HT-29 (cell line): Measurements from ENCODE around the gene UPK3BL1. TPM values are rescaled to one million over a fixed set of nuclear protein-coding genes. Genes with fewer than 3 reads are reported as not detected.
A peak's percentile ranks its signal among the peaks of the same experiment; 100 is the strongest.
"Not testable (repeated sequence)": the region's sequence is repeated elsewhere in the genome, so short reads cannot be mapped to it uniquely, and the experiment has no call there.

Experiments
- DNase-seq: peaks from one replicate; pipeline ENCODE4 v3.0.0-alpha.2; 2015; ENCODE audit warnings: low spot score
- total RNA-seq: library from RNA; depleted of rRNA; stranded (reverse); fragments of >200 nt; shearing (Covaris generic); gene quantifications from 2 replicates; pipeline ENCODE4 v1.2.3, GENCODE V29; 2014; rRNA removed

The UPK3BL1 gene
- 39.8 and 44.1 TPM in 2 replicates for total RNA-seq

- DNase-seq, result not testable (repeated sequence)
Observed at GRCh38 chr7:102642691-102643090, at the start of gene UPK3BL1. TSS of gene UPK3BL1 (minus strand) at chr7:102642791. CDS start at chr7:102642741, 50 bp downstream.

GRCh38 chr7:102690602-102691001 lies 48.0 kb upstream of the UPK3BL1 start:
- DNase-seq, result not testable (repeated sequence)

GRCh38 chr7:102689436-102690282 lies 47.1 kb upstream of the UPK3BL1 start:
- DNase-seq, result not testable (repeated sequence)

- not testable (repeated sequence) for DNase-seq
Observed at GRCh38 chr7:102688299-102689036, 45.9 kb upstream of the UPK3BL1 start.

GRCh38 chr7:102682560-102682959 lies 40.0 kb upstream of the UPK3BL1 start:
- DNase-seq, result not testable (repeated sequence)

GRCh38 chr7:102680780-102681179 lies 38.2 kb upstream of the UPK3BL1 start:
- DNase-seq, result not testable (repeated sequence)

- not testable (repeated sequence) for DNase-seq
Observed at GRCh38 chr7:102675545-102675944, 33.0 kb upstream of the UPK3BL1 start.

- not testable (repeated sequence) for DNase-seq
Observed at GRCh38 chr7:102673447-102674067, 31.0 kb upstream of the UPK3BL1 start.

GRCh38 chr7:102671956-102672307 lies 29.3 kb upstream of the UPK3BL1 start:
- not testable (repeated sequence) for DNase-seq

GRCh38 chr7:102671166-102671955 lies 28.8 kb upstream of the UPK3BL1 start, which contains the start of gene POLR2J2:
TSS of gene POLR2J2 (minus strand) at chr7:102671663. CDS start at chr7:102671601, 62 bp downstream.
- peak; percentile 50 for DNase-seq

GRCh38 chr7:102667523-102667922 lies 24.9 kb upstream of the UPK3BL1 start:
- DNase-seq, result not testable (repeated sequence)

- not testable (repeated sequence) for DNase-seq
Observed at GRCh38 chr7:102666850-102667249, 24.3 kb upstream of the UPK3BL1 start.

GRCh38 chr7:102664765-102665164 lies 22.2 kb upstream of the UPK3BL1 start:
- DNase-seq, result not testable (repeated sequence)

- not testable (repeated sequence) for DNase-seq
Observed at GRCh38 chr7:102649924-102650323, 7.3 kb upstream of the UPK3BL1 start, which contains the start of gene SPDYE2B. TSS of gene SPDYE2B (plus strand) at chr7:102650319. CDS start at chr7:102652349, 2,030 bp downstream.

- DNase-seq, result not testable (repeated sequence)
Observed at GRCh38 chr7:102647813-102648212, 5.2 kb upstream of the UPK3BL1 start.

- DNase-seq, result not testable (repeated sequence)
Observed at GRCh38 chr7:102643404-102643803, 813 bp upstream of the UPK3BL1 start.

GRCh38 chr7:102638848-102639247 lies 3.7 kb downstream of the UPK3BL1 start:
- DNase-seq, result not testable (repeated sequence)

- not testable (repeated sequence) for DNase-seq
Observed at GRCh38 chr7:102636956-102637355, 5.6 kb downstream of the UPK3BL1 start.

GRCh38 chr7:102635354-102635753 lies 7.2 kb downstream of the UPK3BL1 start:
- DNase-seq, result not testable (repeated sequence)

- DNase-seq, result not testable (repeated sequence)
Observed at GRCh38 chr7:102634299-102634698, 8.3 kb downstream of the UPK3BL1 start.

- DNase-seq, result not testable (repeated sequence)
Observed at GRCh38 chr7:102630622-102631021, 12.0 kb downstream of the UPK3BL1 start.
